T-helper 1 cell treated with Interleukin-12 subunit alpha and Interleukin-12 subunit beta and Interleukin-4 antibody, amounts not matched to agents 30 μg/mL and 1 μg/mL, for 36 hours (primary cell): ENCODE results near the gene ATP4B.

ENCODE experiments used
- H3K27ac Mint-ChIP-seq: one replicate; pipeline ENCODE4 v1.8.0; 2021; ENCODE audit warnings: mild to moderate bottlenecking, mixed read lengths
- H3K27me3 Mint-ChIP-seq: one replicate; pipeline ENCODE4 v1.8.0; 2021; ENCODE audit warnings: low read depth, mixed read lengths
- H3K36me3 Mint-ChIP-seq: one replicate; pipeline ENCODE4 v1.8.0; 2021; ENCODE audit warnings: low read depth, mixed read lengths
- H3K4me1 Mint-ChIP-seq: one replicate; pipeline ENCODE4 v1.8.0; 2021; ENCODE audit warnings: low read depth, mixed read lengths
- H3K4me3 Mint-ChIP-seq: one replicate; pipeline ENCODE4 v1.8.0; 2021; ENCODE audit warnings: mild to moderate bottlenecking, moderate library complexity, mixed read lengths
- H3K9me3 Mint-ChIP-seq: one replicate; pipeline ENCODE4 v1.8.0; 2021; ENCODE audit warnings: mixed read lengths

Gene ATP4B

DNA sequence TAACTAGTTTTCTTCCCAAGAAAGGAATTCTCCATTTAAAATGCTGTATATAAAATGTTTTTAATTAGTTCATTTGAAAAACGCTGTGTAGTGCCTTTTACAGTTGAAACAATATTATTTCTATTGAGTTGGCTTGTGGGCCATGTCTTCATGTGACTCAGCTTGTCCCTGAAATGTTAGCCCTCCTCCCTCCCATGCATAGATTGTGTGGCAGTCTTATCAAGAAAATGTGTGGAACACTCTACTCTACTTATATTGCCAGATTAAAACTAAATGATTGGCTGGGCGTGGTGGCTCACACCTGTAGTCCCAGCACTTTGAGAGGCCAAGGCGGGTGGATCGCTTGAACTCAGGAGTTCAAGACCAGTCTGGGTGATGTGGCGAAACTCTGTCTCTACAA, 40.0 kb downstream of the ATP4B start:
- Mint-ChIP-seq H3K36me3 (peaks cover 1% of the 10 kb centered on the region), H3K27ac (no peak overlapping the region), H3K4me3 (no peak overlapping the region), H3K27me3 (no peaks in the 10 kb centered on the region), H3K4me1 (no peaks in the 10 kb centered on the region), H3K9me3 (no peaks in the 10 kb centered on the region)

DNA sequence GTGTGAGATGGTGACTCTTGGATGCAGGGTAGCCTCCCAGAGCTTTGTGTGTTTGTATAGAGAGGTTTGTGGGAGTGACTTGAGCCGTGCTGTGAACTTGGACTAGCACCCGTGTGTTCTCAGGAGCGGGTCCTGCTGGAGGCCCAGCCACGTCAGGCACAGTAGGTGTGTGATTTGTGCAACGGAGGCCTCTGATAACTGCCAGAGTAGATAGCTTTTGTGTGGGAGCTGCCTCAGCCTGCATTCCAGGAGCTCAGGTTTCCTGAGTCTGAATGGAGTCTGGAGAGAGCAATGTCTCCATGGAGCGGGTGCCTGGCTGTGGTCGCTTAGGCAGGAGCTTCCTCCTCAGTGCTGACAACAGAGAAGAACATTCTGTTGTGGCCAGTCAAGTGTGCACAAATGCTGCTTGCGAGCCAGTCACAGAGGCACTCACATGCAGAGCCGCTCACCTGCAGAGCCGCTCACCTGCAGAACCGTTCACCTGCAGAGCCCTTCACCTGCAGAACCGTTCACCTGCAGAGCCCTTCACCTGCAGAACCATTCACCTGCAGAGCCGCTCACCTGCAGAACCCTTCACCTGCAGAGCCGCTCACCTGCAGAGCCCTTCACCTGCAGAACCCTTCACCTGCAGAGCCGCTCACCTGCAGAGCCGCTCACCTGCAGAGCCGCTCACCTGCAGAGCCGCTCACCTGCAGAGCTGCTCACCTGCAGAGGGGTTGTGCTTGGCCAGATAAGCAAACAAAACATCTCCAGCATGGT, 40.8 kb downstream of the ATP4B start:
- no peaks in the 10 kb centered on the region for H3K4me1 Mint-ChIP-seq
- no peak overlapping the region for H3K27ac Mint-ChIP-seq
- H3K4me3 Mint-ChIP-seq = no peak overlapping the region
- H3K9me3 Mint-ChIP-seq = no peaks in the 10 kb centered on the region
- H3K36me3 Mint-ChIP-seq = peaks cover 5% of the 10 kb centered on the region
- H3K27me3 Mint-ChIP-seq = no peaks in the 10 kb centered on the region

DNA sequence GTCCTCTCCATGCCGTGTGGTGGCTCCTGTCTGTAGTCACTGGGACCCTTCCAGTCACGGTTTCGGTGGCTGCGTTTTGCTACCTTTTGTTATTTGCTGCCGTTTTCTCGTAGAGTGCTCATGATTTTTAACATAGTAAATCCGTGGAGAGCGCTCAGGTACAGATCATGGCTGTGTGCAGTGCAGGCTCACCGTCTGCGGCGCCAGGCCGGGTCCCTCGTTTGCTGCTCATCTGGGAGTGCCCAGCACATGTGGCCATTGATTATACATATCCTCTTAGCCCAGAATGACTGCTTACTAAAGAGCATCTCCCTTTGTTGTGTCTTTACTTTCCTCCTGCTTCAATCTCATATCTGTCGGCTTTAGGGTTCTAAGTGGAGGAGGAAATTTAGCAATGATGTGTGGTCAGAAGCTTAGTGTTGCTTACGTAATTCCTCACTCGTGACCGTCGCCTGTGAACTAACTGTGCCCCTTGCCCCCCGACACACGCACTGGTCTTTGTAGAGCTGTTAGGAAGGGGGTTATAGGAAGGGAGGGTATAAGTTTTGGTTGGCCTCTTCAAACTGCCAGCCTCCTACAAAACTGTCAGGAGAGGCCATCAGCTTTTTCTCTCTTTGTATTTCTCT, 41.6 kb downstream of the ATP4B start:
- no peak overlapping the region for H3K4me3 Mint-ChIP-seq
- H3K27me3 Mint-ChIP-seq = no peaks in the 10 kb centered on the region
- H3K4me1 Mint-ChIP-seq = no peaks in the 10 kb centered on the region
- H3K27ac Mint-ChIP-seq = no peak overlapping the region
- H3K9me3 Mint-ChIP-seq = no peaks in the 10 kb centered on the region
- H3K36me3 Mint-ChIP-seq = peaks cover 6% of the 10 kb centered on the region

DNA sequence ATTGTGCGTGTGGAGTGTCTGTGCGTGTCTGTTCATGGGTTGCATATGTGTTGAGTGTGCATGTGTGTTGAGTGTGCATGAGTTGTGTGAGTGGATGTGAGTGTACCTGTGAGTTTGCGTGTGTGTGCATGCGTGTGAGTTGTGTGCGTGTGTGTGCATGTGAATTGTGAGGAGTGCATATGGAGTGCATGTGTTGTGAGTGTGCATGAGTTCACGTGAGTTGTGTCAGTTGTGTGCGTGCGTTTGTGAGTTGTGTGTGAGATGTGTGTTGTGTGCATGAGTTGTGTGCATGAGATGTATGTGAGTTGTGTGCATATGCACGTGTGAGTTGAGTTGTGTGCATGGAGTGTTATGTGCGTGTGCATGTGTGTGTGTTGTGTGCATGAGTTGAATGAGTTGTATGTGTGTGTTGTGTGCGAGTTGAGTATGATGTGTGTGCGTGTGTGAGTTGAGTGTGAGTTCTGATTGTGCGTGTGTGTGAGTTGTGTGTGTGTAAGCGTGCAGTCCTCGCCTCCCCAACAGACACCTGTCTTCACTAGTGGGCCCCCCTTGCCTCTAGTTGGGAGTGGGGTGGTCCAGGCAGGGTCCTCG, 44.1 kb downstream of the ATP4B start:
- H3K9me3 Mint-ChIP-seq = no peaks in the 10 kb centered on the region
- no peak overlapping the region for H3K27ac Mint-ChIP-seq
- H3K4me3 Mint-ChIP-seq = no peak overlapping the region
- no peaks in the 10 kb centered on the region for H3K27me3 Mint-ChIP-seq
- H3K4me1 Mint-ChIP-seq = peaks cover 2% of the 10 kb centered on the region
- H3K36me3 Mint-ChIP-seq = peaks cover 6% of the 10 kb centered on the region

DNA sequence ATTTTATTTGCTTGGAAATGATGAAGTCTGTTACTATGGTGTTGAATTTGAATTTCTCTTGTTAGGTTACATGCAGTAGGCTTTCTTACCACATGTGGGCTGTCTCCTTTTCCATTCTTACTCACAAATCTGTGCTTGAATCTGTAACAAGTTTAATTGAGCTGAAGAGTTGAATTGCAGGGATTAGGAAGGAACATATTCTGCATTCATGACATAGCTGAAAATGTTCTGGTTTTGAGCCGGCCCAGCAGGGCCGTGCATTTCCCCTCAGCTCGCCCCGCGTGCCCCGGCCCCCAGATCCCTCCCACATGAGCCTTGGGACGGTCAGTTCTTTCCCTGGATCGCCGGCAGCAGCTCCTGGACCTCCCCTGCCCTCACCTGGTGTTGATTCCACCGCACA, 45.4 kb downstream of the ATP4B start:
- Mint-ChIP-seq H3K27me3 (no peaks in the 10 kb centered on the region), H3K9me3 (no peaks in the 10 kb centered on the region), H3K27ac (no peak overlapping the region), H3K36me3 (peaks cover 9% of the 10 kb centered on the region), H3K4me3 (no peak overlapping the region), H3K4me1 (peaks cover 4% of the 10 kb centered on the region)

DNA sequence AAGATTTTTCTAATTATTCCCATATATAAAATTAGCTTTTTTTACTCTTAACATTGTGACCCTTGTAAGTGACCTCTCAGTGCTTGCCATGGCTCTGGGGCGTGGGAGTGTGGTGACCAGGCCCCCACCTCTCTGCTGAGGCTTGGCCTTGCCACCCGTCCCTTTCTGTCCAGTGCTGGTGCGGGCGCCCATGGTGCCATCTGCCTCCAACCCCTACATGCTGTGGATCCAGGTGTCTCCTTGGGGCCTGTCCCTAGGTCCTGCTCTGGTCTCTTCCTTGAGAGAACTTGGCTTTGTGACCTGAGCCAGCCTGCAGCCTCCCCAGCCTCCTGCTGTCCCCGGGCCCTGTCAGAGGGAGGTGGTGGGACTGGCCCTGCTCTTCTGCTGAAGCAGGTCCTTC, 46.0 kb downstream of the ATP4B start:
- peaks cover 9% of the 10 kb centered on the region for H3K36me3 Mint-ChIP-seq
- peaks cover 4% of the 10 kb centered on the region for H3K4me1 Mint-ChIP-seq
- H3K4me3 Mint-ChIP-seq = no peak overlapping the region
- H3K9me3 Mint-ChIP-seq = no peaks in the 10 kb centered on the region
- no peaks in the 10 kb centered on the region for H3K27me3 Mint-ChIP-seq
- no peak overlapping the region for H3K27ac Mint-ChIP-seq

DNA sequence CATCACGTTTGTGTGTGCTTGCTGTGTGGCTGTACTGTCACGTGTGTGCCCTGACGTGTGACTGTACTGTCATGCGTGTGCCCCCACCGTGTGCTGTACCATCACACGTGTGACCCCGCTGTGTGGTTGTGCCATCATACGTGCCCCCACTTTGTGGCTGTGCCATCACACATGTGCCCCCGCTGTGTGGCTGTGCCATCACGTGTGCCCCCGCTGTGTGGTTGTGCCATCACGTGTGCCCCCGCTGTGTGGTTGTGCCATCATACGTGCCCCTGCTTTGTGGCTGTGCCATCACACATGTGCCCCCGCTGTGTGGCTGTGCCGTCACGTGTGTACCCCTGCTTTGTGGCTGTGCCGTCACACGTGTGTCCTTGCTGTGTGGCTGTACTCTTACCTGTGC, 47.7 kb downstream of the ATP4B start:
- H3K9me3 Mint-ChIP-seq = no peaks in the 10 kb centered on the region
- peaks cover 5% of the 10 kb centered on the region for H3K4me1 Mint-ChIP-seq
- H3K36me3 Mint-ChIP-seq = peaks cover 12% of the 10 kb centered on the region
- no peak overlapping the region for H3K4me3 Mint-ChIP-seq
- H3K27me3 Mint-ChIP-seq = no peaks in the 10 kb centered on the region
- no peak overlapping the region for H3K27ac Mint-ChIP-seq

DNA sequence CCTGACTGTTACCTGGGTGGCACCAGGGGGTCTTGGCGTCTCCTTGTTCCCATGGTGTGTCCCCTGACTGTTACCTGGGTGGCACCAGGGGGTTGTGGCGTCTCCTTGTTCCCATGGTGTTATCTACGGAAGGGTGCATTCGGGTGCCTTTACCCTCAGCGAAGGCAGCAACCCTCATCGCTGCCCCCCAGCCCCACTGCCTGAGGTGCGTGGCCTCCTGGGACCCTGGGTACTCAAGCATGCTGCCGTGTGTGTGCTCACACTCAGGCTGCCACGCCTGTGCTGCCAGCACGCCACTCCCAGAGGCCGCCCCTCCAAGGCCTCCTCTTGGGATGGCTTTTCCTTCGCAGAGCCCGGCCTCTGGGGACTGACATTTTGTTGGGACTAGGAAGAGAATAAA, 48.4 kb downstream of the ATP4B start:
- no peaks in the 10 kb centered on the region for H3K9me3 Mint-ChIP-seq
- no peaks in the 10 kb centered on the region for H3K27me3 Mint-ChIP-seq
- H3K4me3 Mint-ChIP-seq = no peak overlapping the region
- peaks cover 12% of the 10 kb centered on the region for H3K36me3 Mint-ChIP-seq
- H3K27ac Mint-ChIP-seq = no peak overlapping the region
- peaks cover 8% of the 10 kb centered on the region for H3K4me1 Mint-ChIP-seq

DNA sequence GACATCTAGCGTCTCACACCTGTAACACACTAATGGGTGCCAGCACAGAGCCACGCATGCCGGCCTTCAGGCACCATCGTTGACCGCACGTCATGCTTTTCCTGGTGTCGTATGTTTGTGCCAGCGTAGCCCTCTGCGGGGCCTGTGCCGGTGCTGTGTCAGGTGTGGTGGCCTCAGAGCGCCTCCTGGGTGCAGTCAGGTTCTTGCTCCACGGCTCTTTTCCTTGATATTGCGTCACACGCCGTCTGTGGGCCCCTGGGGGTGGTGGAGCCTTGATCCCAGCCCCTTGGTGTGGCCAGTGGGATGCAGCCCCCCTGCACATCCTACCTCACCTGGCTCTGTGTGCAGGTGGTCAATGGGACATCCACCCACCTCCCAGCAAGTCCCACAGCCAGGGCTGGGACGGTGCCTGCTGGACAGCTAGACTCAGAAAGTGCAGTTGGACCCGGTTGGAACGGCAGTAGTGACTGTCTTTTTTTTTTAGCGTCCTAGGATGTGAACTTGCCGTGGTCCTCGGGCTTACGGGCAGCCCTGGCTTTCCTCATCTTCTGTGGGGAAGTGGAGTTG, 48.9 kb downstream of the ATP4B start:
- Mint-ChIP-seq H3K36me3 (peaks cover 13% of the 10 kb centered on the region), H3K4me3 (no peak overlapping the region), H3K27ac (no peak overlapping the region), H3K27me3 (no peaks in the 10 kb centered on the region), H3K9me3 (no peaks in the 10 kb centered on the region), H3K4me1 (peaks cover 8% of the 10 kb centered on the region)

DNA sequence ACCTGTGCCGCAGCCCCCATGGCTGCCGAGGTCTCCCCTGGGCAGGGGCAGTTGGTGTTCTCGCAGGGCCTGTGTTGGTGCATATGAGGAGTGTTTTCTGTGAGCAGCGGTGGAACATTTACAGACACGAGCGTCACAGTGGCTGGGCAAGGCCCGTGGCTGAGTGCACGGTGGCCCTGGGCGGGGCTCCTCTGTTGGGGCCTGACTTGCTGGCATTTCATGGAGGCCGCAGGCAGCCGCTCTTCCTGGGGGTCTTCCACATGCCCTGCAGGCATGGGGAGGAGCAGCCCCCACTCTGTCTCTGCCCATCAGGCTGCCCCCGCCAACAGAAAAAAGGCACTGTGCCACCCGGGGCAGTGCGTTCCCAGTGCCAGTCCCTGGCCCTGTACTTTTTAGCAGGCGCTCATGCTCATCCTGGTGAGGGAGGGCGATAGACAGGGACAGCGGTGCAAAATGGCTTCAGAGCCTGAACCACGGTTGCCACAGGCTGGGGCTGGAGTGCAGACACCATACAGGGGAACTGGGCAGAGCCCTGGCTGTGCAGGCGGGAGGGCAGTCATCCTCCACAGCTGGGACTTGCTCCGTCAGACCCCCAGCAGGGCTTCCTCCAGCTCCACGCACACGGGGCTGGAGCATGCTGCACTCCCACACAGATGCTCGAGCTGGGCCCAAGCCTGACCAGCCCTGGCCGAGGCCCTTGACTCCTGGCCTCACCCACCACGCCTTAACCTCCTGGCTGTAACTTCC, 49.9 kb downstream of the ATP4B start:
- Mint-ChIP-seq H3K4me1 (peaks cover 8% of the 10 kb centered on the region), H3K27ac (no peak overlapping the region), H3K27me3 (no peaks in the 10 kb centered on the region), H3K4me3 (no peak overlapping the region), H3K36me3 (peaks cover 13% of the 10 kb centered on the region), H3K9me3 (no peaks in the 10 kb centered on the region)

DNA sequence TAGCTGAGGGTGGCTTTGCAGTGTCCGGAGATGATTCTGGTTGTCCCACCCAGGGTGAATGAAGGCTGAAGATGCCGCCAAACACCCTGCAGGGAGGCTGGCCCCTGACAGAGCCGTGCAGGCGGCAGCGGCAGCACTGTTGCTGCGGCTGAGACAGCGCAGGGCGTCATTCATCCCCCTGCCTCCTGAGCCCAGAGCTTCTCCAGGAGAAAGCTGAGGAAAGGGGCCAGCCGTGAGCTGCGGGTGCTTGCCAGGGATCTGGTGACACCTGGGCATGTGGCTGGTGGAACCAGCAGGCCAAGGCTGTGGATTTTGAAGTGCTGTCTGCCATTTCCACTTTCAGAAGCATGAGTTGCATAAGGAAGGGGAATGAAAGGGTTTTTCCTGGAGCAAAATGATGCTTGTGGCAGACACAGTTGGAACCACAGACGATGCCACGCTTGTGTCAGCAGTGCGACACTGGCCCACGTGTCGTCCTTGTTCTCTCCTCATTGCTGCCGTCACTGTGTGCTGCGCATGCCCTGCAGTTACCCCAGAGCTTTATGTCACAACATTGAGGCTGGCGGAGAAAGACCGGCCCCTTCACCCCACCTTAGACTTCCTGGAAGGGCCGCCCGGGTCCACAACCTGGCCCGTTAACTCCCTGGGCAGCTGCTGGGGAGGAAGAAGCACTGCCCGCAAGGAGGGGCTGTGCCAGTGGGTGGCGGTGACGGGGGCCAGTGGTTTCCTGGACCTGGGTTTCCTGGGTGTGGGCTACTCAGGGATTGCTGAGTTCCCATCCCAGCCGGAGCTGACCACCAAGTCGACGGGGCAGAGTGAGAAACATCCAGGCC, 50.7 kb downstream of the ATP4B start:
- Mint-ChIP-seq H3K9me3 (no peaks in the 10 kb centered on the region), H3K27ac (no peak overlapping the region), H3K4me3 (no peak overlapping the region), H3K27me3 (no peaks in the 10 kb centered on the region), H3K4me1 (peaks cover 10% of the 10 kb centered on the region), H3K36me3 (peaks cover 9% of the 10 kb centered on the region)

DNA sequence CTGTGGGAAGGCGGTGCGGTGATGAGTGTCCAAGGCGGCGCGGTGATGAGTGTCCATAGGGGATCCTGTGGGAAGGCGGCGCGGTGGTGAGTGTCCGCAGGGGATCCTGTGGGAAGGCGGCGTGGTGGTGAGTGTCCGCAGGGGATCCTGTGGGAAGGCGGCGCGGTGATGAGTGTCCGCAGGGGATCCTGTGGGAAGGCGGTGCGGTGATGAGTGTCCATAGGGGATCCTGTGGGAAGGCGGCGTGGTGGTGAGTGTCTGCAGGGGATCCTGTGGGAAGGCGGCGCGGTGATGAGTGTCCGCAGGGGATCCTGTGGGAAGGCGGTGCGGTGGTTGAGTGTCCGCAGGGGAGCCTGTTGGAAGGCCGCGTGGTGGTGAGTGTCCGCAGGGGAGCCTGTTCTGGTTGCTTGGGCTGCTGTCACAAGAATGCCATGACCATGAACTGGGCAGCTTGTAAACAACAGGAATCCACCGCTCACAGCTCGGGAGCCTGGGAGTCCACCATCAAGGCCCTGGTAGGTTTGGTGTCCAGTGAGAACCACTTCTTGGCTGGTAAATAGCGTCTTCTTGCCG, 52.0 kb downstream of the ATP4B start:
- no peaks in the 10 kb centered on the region for H3K9me3 Mint-ChIP-seq
- H3K27me3 Mint-ChIP-seq = no peaks in the 10 kb centered on the region
- no peak overlapping the region for H3K27ac Mint-ChIP-seq
- peaks cover 7% of the 10 kb centered on the region for H3K36me3 Mint-ChIP-seq
- peaks cover 12% of the 10 kb centered on the region for H3K4me1 Mint-ChIP-seq
- H3K4me3 Mint-ChIP-seq = no peak overlapping the region

DNA sequence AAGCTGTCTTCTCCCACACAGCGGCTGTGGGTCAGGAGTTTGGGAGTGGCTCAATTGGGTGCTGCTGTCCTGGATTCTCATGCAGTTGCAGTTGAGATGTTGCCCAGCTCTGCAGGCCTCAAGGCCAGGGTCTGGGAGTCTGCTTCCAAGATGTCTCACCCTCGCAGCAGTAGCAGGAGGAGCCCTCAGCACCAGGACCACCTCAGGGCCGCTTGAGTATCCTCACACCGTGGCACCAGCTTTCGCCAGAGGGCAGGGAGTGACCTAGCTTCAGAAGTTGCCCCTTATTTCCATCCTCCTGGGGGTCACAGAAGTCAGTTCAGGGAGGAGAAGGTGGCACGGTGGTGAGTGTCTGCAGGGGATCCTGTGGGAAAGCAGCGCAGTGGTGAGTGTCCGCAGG, 52.5 kb downstream of the ATP4B start:
- no peak overlapping the region for H3K27ac Mint-ChIP-seq

More for the DNA sequence above, 52.5 kb downstream of the ATP4B start:
- H3K9me3 Mint-ChIP-seq = no peaks in the 10 kb centered on the region
- H3K36me3 Mint-ChIP-seq = peaks cover 9% of the 10 kb centered on the region
- H3K27me3 Mint-ChIP-seq = no peaks in the 10 kb centered on the region
- H3K4me1 Mint-ChIP-seq = peaks cover 11% of the 10 kb centered on the region
- no peak overlapping the region for H3K4me3 Mint-ChIP-seq
